MM.1S (cell line): ENCODE measurements around the gene NTN1.

Source experiments
- DNase-seq: peaks from one replicate; pipeline ENCODE4 v3.0.0-alpha.2; 2015
- H2AFZ ChIP-seq: fragments of 300-600 bp; sonication (generic); 2 replicates; pipeline ENCODE4 v1.6.0; 2016; ENCODE audit warnings: antibody characterized with exemption, low read length
- H3F3A ChIP-seq: fragments of 300-600 bp; sonication (generic); 2 replicates; pipeline ENCODE4 v1.6.1; 2016; ENCODE audit warnings: mild to moderate bottlenecking, antibody characterized with exemption, low read length, moderate library complexity, mixed read lengths; ENCODE audit not compliant: insufficient read depth
- H3K27ac ChIP-seq: fragments of 300-600 bp; sonication (generic); 2 replicates; pipeline ENCODE4 v1.5.1; 2016; ENCODE audit warnings: mild to moderate bottlenecking, low read length
- H3K27me3 ChIP-seq: fragments of 300-600 bp; sonication (generic); replicated peaks from 2 replicates; pipeline ENCODE4 v1.6.0; 2016; ENCODE audit warnings: low read length; ENCODE audit not compliant: insufficient read depth
- H3K36me3 ChIP-seq: fragments of 300-600 bp; sonication (generic); replicated peaks from 2 replicates; pipeline ENCODE4 v1.6.1; 2016; ENCODE audit warnings: mild to moderate bottlenecking, low read length, mixed read lengths; ENCODE audit not compliant: insufficient read depth
- H3K4me1 ChIP-seq: fragments of 300-600 bp; sonication (generic); 2 replicates; pipeline ENCODE4 v1.6.1; 2016; ENCODE audit warnings: low read length, mixed read lengths
- H3K4me2 ChIP-seq: fragments of 300-600 bp; sonication (generic); 2 replicates; pipeline ENCODE4 v1.6.0; 2016; ENCODE audit warnings: low read depth, low read length
- H3K4me3 ChIP-seq: fragments of 300-600 bp; sonication (generic); 2 replicates; pipeline ENCODE4 v1.5.1; 2016; ENCODE audit warnings: low read length, mixed read lengths
- H3K79me2 ChIP-seq: fragments of 300-600 bp; sonication (generic); 2 replicates; pipeline ENCODE4 v1.6.1; 2016; ENCODE audit warnings: mixed run types, low read length, mixed read lengths
- H3K9ac ChIP-seq: fragments of 300-600 bp; sonication (generic); 2 replicates; pipeline ENCODE4 v1.6.1; 2016; ENCODE audit warnings: low read length, mixed read lengths
- H3K9me2 ChIP-seq: fragments of 300-600 bp; sonication (generic); replicated peaks from 2 replicates; pipeline ENCODE4 v1.6.1; 2016; ENCODE audit warnings: mild to moderate bottlenecking, low read length, mixed read lengths; ENCODE audit not compliant: insufficient read depth
- H3K9me3 ChIP-seq: fragments of 300-600 bp; sonication (generic); replicated peaks from 2 replicates; pipeline ENCODE4 v1.6.1; 2016; ENCODE audit warnings: mild to moderate bottlenecking, low read length, mixed read lengths; ENCODE audit not compliant: insufficient read depth
- H4K20me1 ChIP-seq: fragments of 300-600 bp; sonication (generic); 2 replicates; pipeline ENCODE4 v1.6.1; 2016; ENCODE audit warnings: mild to moderate bottlenecking, low read length, moderate library complexity, mixed read lengths; ENCODE audit not compliant: insufficient read depth
- CTCF ChIP-seq: fragments of 300-600 bp; sonication (generic); IDR thresholded peaks from 2 replicates; pipeline ENCODE4 v1.5.1; 2016; ENCODE audit warnings: antibody characterized with exemption, low read length, mixed read lengths
- EZH2 ChIP-seq: fragments of 300-600 bp; sonication (generic); optimal IDR thresholded peaks from 2 replicates; pipeline ENCODE3; 2017; ENCODE audit warnings: low read depth, mild to moderate bottlenecking, antibody characterized with exemption, low read length, mixed read lengths
- EZH2phosphoT487 ChIP-seq: fragments of 300-600 bp; sonication (generic); IDR thresholded peaks from 2 replicates; pipeline ENCODE4 v1.6.1; 2018; ENCODE audit warnings: antibody characterized with exemption, low read length

NTN1 gene

GRCh38 chr17:9138161-9138717, 116.9 kb downstream of the NTN1 start:
- H3K9me3 ChIP-seq, result no peaks in the 10 kb centered on the region
- H4K20me1 ChIP-seq, result no peaks in the 10 kb centered on the region
- no peak for DNase-seq
- H3K79me2 ChIP-seq, result no peaks in the 10 kb centered on the region
- H3K27me3 ChIP-seq, result peaks cover 16% of the 10 kb centered on the region; the same call in 1 of the 2 replicates
- H3F3A ChIP-seq, result no peaks in the 10 kb centered on the region
- H3K4me3 ChIP-seq, result no peak overlapping the region
- no peak overlapping the region for H3K9ac ChIP-seq
- H3K4me1 ChIP-seq, result no peaks in the 10 kb centered on the region
- H3K36me3 ChIP-seq, result no peaks in the 10 kb centered on the region
- H2AFZ ChIP-seq, result no peak overlapping the region
- H3K9me2 ChIP-seq, result no peaks in the 10 kb centered on the region
- TF ChIP-seq CTCF (no peak), EZH2 (no peak), EZH2phosphoT487 (no peak)
- H3K4me2 ChIP-seq, result no peak overlapping the region
- H3K27ac ChIP-seq, result no peak overlapping the region

- H3K4me3 ChIP-seq, result no peak overlapping the region
- no peak overlapping the region for H3K4me2 ChIP-seq
- no peaks in the 10 kb centered on the region for H3K79me2 ChIP-seq
- H4K20me1 ChIP-seq, result no peaks in the 10 kb centered on the region
- H3K27ac ChIP-seq, result no peak overlapping the region
- no peak overlapping the region for H2AFZ ChIP-seq
- no peak for DNase-seq
- H3K9me2 ChIP-seq, result no peaks in the 10 kb centered on the region
- peaks cover 20% of the 10 kb centered on the region for H3K27me3 ChIP-seq
- H3K36me3 ChIP-seq, result no peaks in the 10 kb centered on the region
- no peaks in the 10 kb centered on the region for H3K4me1 ChIP-seq
- no peaks in the 10 kb centered on the region for H3K9me3 ChIP-seq
- H3K9ac ChIP-seq, result no peak overlapping the region
- no peak for TF ChIP-seq CTCF
- TF ChIP-seq EZH2phosphoT487, result no peak
- no peak for TF ChIP-seq EZH2
- no peaks in the 10 kb centered on the region for H3F3A ChIP-seq
These were observed 118.4 kb downstream of the NTN1 start for GRCh38 chr17:9139695-9140094.

GRCh38 chr17:9140550-9141424, 119.5 kb downstream of the NTN1 start:
- peaks cover 20% of the 10 kb centered on the region for H3K27me3 ChIP-seq
- no peaks in the 10 kb centered on the region for H4K20me1 ChIP-seq
- no peak overlapping the region for H2AFZ ChIP-seq
- no peak overlapping the region for H3K9ac ChIP-seq
- H3K4me2 ChIP-seq, result no peak overlapping the region
- no peak overlapping the region for H3K4me3 ChIP-seq
- H3K9me2 ChIP-seq, result no peaks in the 10 kb centered on the region
- H3K36me3 ChIP-seq, result no peaks in the 10 kb centered on the region
- H3K9me3 ChIP-seq, result no peaks in the 10 kb centered on the region
- H3F3A ChIP-seq, result no peaks in the 10 kb centered on the region
- no peaks in the 10 kb centered on the region for H3K79me2 ChIP-seq
- H3K27ac ChIP-seq, result no peak overlapping the region
- TF ChIP-seq CTCF (no peak), EZH2 (no peak), EZH2phosphoT487 (no peak)
- no peaks in the 10 kb centered on the region for H3K4me1 ChIP-seq
- DNase-seq, result no peak
